ENCODE data around the gene RAB13.
A peak's percentile ranks its signal among the peaks of the same experiment; 100 is the strongest.

The RAB13 gene

GRCh38 chr1:153956997-153957715, 29.0 kb downstream of the RAB13 start:
- H3K4me3 Mint-ChIP-seq, result peak overlapping the region; percentile 93
- H3K27me3 Mint-ChIP-seq (ENCODE audit: low read depth), result no peaks in the 10 kb centered on the region
- H3K27ac Mint-ChIP-seq, result peak overlapping the region; percentile 89
- H3K4me1 Mint-ChIP-seq (ENCODE audit: low read depth), result peaks cover 43% of the 10 kb centered on the region
- H3K36me3 Mint-ChIP-seq (ENCODE audit: low read depth), result peaks cover 31% of the 10 kb centered on the region
- no peaks in the 10 kb centered on the region for H3K9me3 Mint-ChIP-seq

GRCh38 chr1:153954826-153955225, 31.3 kb downstream of the RAB13 start:
- H3K36me3 Mint-ChIP-seq (ENCODE audit: low read depth), result peaks cover 38% of the 10 kb centered on the region
- no peaks in the 10 kb centered on the region for H3K27me3 Mint-ChIP-seq (ENCODE audit: low read depth)
- no peak overlapping the region for H3K27ac Mint-ChIP-seq
- H3K9me3 Mint-ChIP-seq, result no peaks in the 10 kb centered on the region
- no peak overlapping the region for H3K4me3 Mint-ChIP-seq
- H3K4me1 Mint-ChIP-seq (ENCODE audit: low read depth), result peaks cover 36% of the 10 kb centered on the region

- H3K27ac Mint-ChIP-seq, result peak overlapping the region; percentile 72
- H3K9me3 Mint-ChIP-seq, result no peaks in the 10 kb centered on the region
- peaks cover 33% of the 10 kb centered on the region for H3K4me1 Mint-ChIP-seq (ENCODE audit: low read depth)
- H3K36me3 Mint-ChIP-seq (ENCODE audit: low read depth), result peaks cover 41% of the 10 kb centered on the region
- H3K4me3 Mint-ChIP-seq, result peak overlapping the region; percentile 16
- no peaks in the 10 kb centered on the region for H3K27me3 Mint-ChIP-seq (ENCODE audit: low read depth)
These were observed 32.2 kb downstream of the RAB13 start for GRCh38 chr1:153953859-153954365.

- H3K4me3 Mint-ChIP-seq, result no peak overlapping the region
- H3K27ac Mint-ChIP-seq, result peak overlapping the region; percentile 41
- no peaks in the 10 kb centered on the region for H3K9me3 Mint-ChIP-seq
- peaks cover 27% of the 10 kb centered on the region for H3K4me1 Mint-ChIP-seq (ENCODE audit: low read depth)
- no peaks in the 10 kb centered on the region for H3K27me3 Mint-ChIP-seq (ENCODE audit: low read depth)
- H3K36me3 Mint-ChIP-seq (ENCODE audit: low read depth), result peaks cover 45% of the 10 kb centered on the region
These were observed 34.3 kb downstream of the RAB13 start for GRCh38 chr1:153951801-153952200.

- Mint-ChIP-seq H3K27me3 (ENCODE audit: low read depth) (no peaks in the 10 kb centered on the region), H3K9me3 (no peaks in the 10 kb centered on the region), H3K36me3 (ENCODE audit: low read depth) (peaks cover 45% of the 10 kb centered on the region), H3K27ac (no peak overlapping the region), H3K4me1 (ENCODE audit: low read depth) (peaks cover 21% of the 10 kb centered on the region), H3K4me3 (no peak overlapping the region)
These were observed 35.0 kb downstream of the RAB13 start for GRCh38 chr1:153951183-153951582.

- Mint-ChIP-seq H3K9me3 (no peaks in the 10 kb centered on the region), H3K4me1 (ENCODE audit: low read depth) (peaks cover 27% of the 10 kb centered on the region), H3K27ac (peak within 1 kb of the TSS; percentile 98), H3K36me3 (ENCODE audit: low read depth) (peaks cover 50% of the 10 kb centered on the region), H3K27me3 (ENCODE audit: low read depth) (no peaks in the 10 kb centered on the region), H3K4me3 (peak within 1 kb of the TSS; percentile 94)
These were observed 39.4 kb downstream of the RAB13 start, which contains the start of gene DENND4B for GRCh38 chr1:153946622-153947241. TSS of gene DENND4B (minus strand) at chr1:153946718. CDS start at chr1:153944374, 2,344 bp downstream.

GRCh38 chr1:153945795-153946621, 40.1 kb downstream of the RAB13 start:
- Mint-ChIP-seq H3K9me3 (no peaks in the 10 kb centered on the region), H3K27ac (peak overlapping the region; percentile 98), H3K27me3 (ENCODE audit: low read depth) (no peaks in the 10 kb centered on the region), H3K4me1 (ENCODE audit: low read depth) (peaks cover 26% of the 10 kb centered on the region), H3K36me3 (ENCODE audit: low read depth) (peaks cover 48% of the 10 kb centered on the region), H3K4me3 (peak overlapping the region; percentile 94)

GRCh38 chr1:153945131-153945794, 40.9 kb downstream of the RAB13 start:
- peaks cover 26% of the 10 kb centered on the region for H3K4me1 Mint-ChIP-seq (ENCODE audit: low read depth)
- peaks cover 45% of the 10 kb centered on the region for H3K36me3 Mint-ChIP-seq (ENCODE audit: low read depth)
- H3K4me3 Mint-ChIP-seq, result peak overlapping the region; percentile 94
- H3K27me3 Mint-ChIP-seq (ENCODE audit: low read depth), result no peaks in the 10 kb centered on the region
- H3K27ac Mint-ChIP-seq, result peak overlapping the region; percentile 98
- H3K9me3 Mint-ChIP-seq, result no peaks in the 10 kb centered on the region

- peaks cover 45% of the 10 kb centered on the region for H3K36me3 Mint-ChIP-seq (ENCODE audit: low read depth)
- H3K9me3 Mint-ChIP-seq, result no peaks in the 10 kb centered on the region
- H3K4me3 Mint-ChIP-seq, result peak overlapping the region; percentile 94
- no peaks in the 10 kb centered on the region for H3K27me3 Mint-ChIP-seq (ENCODE audit: low read depth)
- peak overlapping the region; percentile 98 for H3K27ac Mint-ChIP-seq
- H3K4me1 Mint-ChIP-seq (ENCODE audit: low read depth), result peaks cover 26% of the 10 kb centered on the region
These were observed 41.4 kb downstream of the RAB13 start for GRCh38 chr1:153944827-153945117.

GRCh38 chr1:153944005-153944826, 41.9 kb downstream of the RAB13 start:
- no peaks in the 10 kb centered on the region for H3K27me3 Mint-ChIP-seq (ENCODE audit: low read depth)
- H3K9me3 Mint-ChIP-seq, result no peaks in the 10 kb centered on the region
- H3K36me3 Mint-ChIP-seq (ENCODE audit: low read depth), result peaks cover 48% of the 10 kb centered on the region
- peaks cover 27% of the 10 kb centered on the region for H3K4me1 Mint-ChIP-seq (ENCODE audit: low read depth)
- H3K27ac Mint-ChIP-seq, result peak overlapping the region; percentile 98
- peak overlapping the region; percentile 94 for H3K4me3 Mint-ChIP-seq

- Mint-ChIP-seq H3K27me3 (ENCODE audit: low read depth) (no peaks in the 10 kb centered on the region), H3K27ac (peak overlapping the region; percentile 49), H3K4me3 (no peak overlapping the region), H3K9me3 (no peaks in the 10 kb centered on the region), H3K36me3 (ENCODE audit: low read depth) (peaks cover 47% of the 10 kb centered on the region), H3K4me1 (ENCODE audit: low read depth) (peaks cover 28% of the 10 kb centered on the region)
These were observed 43.2 kb downstream of the RAB13 start for GRCh38 chr1:153942766-153943549.

- Mint-ChIP-seq H3K4me1 (ENCODE audit: low read depth) (peaks cover 28% of the 10 kb centered on the region), H3K4me3 (no peak overlapping the region), H3K9me3 (no peaks in the 10 kb centered on the region), H3K27me3 (ENCODE audit: low read depth) (no peaks in the 10 kb centered on the region), H3K36me3 (ENCODE audit: low read depth) (peaks cover 54% of the 10 kb centered on the region), H3K27ac (no peak overlapping the region)
These were observed 44.1 kb downstream of the RAB13 start for GRCh38 chr1:153941826-153942725.

Data from T-helper 1 cell treated with Interleukin-12 subunit alpha and Interleukin-12 subunit beta and Interleukin-4 antibody, amounts not matched to agents 30 μg/mL and 1 μg/mL, for 36 hours (primary cell).